ENCODE measurements around the gene RBL2.

RBL2 gene

GRCh38 chr16:53428681-53429080, 5.6 kb upstream of the RBL2 start:
- TF ChIP-seq JUND (IDR thresholded peaks at IDR 0.05; ENCODE audit: low read depth) = no peak
- in situ Hi-C loops (cut with HindIII; ENCODE audit: low pct_unique_long_range_greater_than_20kb, low sequenced_read_pairs) = no loop called here
- DNase-seq (ENCODE audit: low read depth in 1 of 2, low spot score in 1 of 2) = no peak

- TF ChIP-seq JUND (IDR thresholded peaks at IDR 0.05; ENCODE audit: low read depth) = no peak
- in situ Hi-C loops (cut with HindIII; ENCODE audit: low pct_unique_long_range_greater_than_20kb, low sequenced_read_pairs) = no loop called here
- DNase-seq (ENCODE audit: low read depth in 1 of 2, low spot score in 1 of 2) = peak in 1 of 2 experiments; percentile 59
Observed at GRCh38 chr16:53429221-53429943, 4.9 kb upstream of the RBL2 start.

GRCh38 chr16:53430363-53430762, 3.9 kb upstream of the RBL2 start:
- no peak for TF ChIP-seq JUND (IDR thresholded peaks at IDR 0.05; ENCODE audit: low read depth)
- no peak for DNase-seq (ENCODE audit: low read depth in 1 of 2, low spot score in 1 of 2)
- in situ Hi-C loops (cut with HindIII; ENCODE audit: low pct_unique_long_range_greater_than_20kb, low sequenced_read_pairs) = no loop called here

- in situ Hi-C loops (cut with HindIII; ENCODE audit: low pct_unique_long_range_greater_than_20kb, low sequenced_read_pairs) = no loop called here
- TF ChIP-seq JUND (IDR thresholded peaks at IDR 0.05; ENCODE audit: low read depth) = peak; percentile 83
- peak in 1 of 2 experiments; percentile 83 for DNase-seq (ENCODE audit: low read depth in 1 of 2, low spot score in 1 of 2)
Observed at GRCh38 chr16:53433509-53433908, 762 bp upstream of the RBL2 start.

- TF ChIP-seq JUND (IDR thresholded peaks at IDR 0.05; ENCODE audit: low read depth) = no peak
- DNase-seq (ENCODE audit: low read depth in 1 of 2, low spot score in 1 of 2) = no peak
- in situ Hi-C loops (cut with HindIII; ENCODE audit: low pct_unique_long_range_greater_than_20kb, low sequenced_read_pairs) = no loop called here
Observed at GRCh38 chr16:53433930-53434376, 318 bp upstream of the RBL2 start.

- peak; percentile 48 to 86 for DNase-seq (ENCODE audit: low read depth in 1 of 2, low spot score in 1 of 2)
- in situ Hi-C loops (cut with HindIII; ENCODE audit: low pct_unique_long_range_greater_than_20kb, low sequenced_read_pairs) = no loop called here
- TF ChIP-seq JUND (IDR thresholded peaks at IDR 0.05; ENCODE audit: low read depth) = no peak
Observed at GRCh38 chr16:53435066-53435688, 906 bp downstream of the RBL2 start.

GRCh38 chr16:53440125-53440524, 5.9 kb downstream of the RBL2 start:
- in situ Hi-C loops (cut with HindIII; ENCODE audit: low pct_unique_long_range_greater_than_20kb, low sequenced_read_pairs) = no loop called here
- no peak for TF ChIP-seq JUND (IDR thresholded peaks at IDR 0.05; ENCODE audit: low read depth)
- no peak for DNase-seq (ENCODE audit: low read depth in 1 of 2, low spot score in 1 of 2)

- DNase-seq (ENCODE audit: low read depth in 1 of 2, low spot score in 1 of 2) = no peak
- TF ChIP-seq JUND (IDR thresholded peaks at IDR 0.05; ENCODE audit: low read depth) = no peak
- in situ Hi-C loops (cut with HindIII; ENCODE audit: low pct_unique_long_range_greater_than_20kb, low sequenced_read_pairs) = no loop called here
Observed at GRCh38 chr16:53445534-53445933, 11.3 kb downstream of the RBL2 start.

GRCh38 chr16:53446090-53446489, 11.8 kb downstream of the RBL2 start:
- in situ Hi-C loops (cut with HindIII; ENCODE audit: low pct_unique_long_range_greater_than_20kb, low sequenced_read_pairs) = no loop called here
- no peak for DNase-seq (ENCODE audit: low read depth in 1 of 2, low spot score in 1 of 2)
- no peak for TF ChIP-seq JUND (IDR thresholded peaks at IDR 0.05; ENCODE audit: low read depth)

GRCh38 chr16:53449816-53450517, 15.7 kb downstream of the RBL2 start:
- no peak for DNase-seq (ENCODE audit: low read depth in 1 of 2, low spot score in 1 of 2)
- in situ Hi-C loops (cut with HindIII; ENCODE audit: low pct_unique_long_range_greater_than_20kb, low sequenced_read_pairs) = no loop called here
- TF ChIP-seq JUND (IDR thresholded peaks at IDR 0.05; ENCODE audit: low read depth) = no peak

GRCh38 chr16:53453928-53454327, 19.7 kb downstream of the RBL2 start:
- no peak for TF ChIP-seq JUND (IDR thresholded peaks at IDR 0.05; ENCODE audit: low read depth)
- DNase-seq (ENCODE audit: low read depth in 1 of 2, low spot score in 1 of 2) = no peak
- in situ Hi-C loops (cut with HindIII; ENCODE audit: low pct_unique_long_range_greater_than_20kb, low sequenced_read_pairs) = no loop called here

- in situ Hi-C loops (cut with HindIII; ENCODE audit: low pct_unique_long_range_greater_than_20kb, low sequenced_read_pairs) = no loop called here
- DNase-seq (ENCODE audit: low read depth in 1 of 2, low spot score in 1 of 2) = no peak
- TF ChIP-seq JUND (IDR thresholded peaks at IDR 0.05; ENCODE audit: low read depth) = no peak
Observed at GRCh38 chr16:53456625-53457024, 22.4 kb downstream of the RBL2 start.

GRCh38 chr16:53457670-53458069, 23.4 kb downstream of the RBL2 start:
- in situ Hi-C loops (cut with HindIII; ENCODE audit: low pct_unique_long_range_greater_than_20kb, low sequenced_read_pairs) = no loop called here
- no peak for DNase-seq (ENCODE audit: low read depth in 1 of 2, low spot score in 1 of 2)
- TF ChIP-seq JUND (IDR thresholded peaks at IDR 0.05; ENCODE audit: low read depth) = no peak

All from T47D (cell line).